MCF 10A (cell line): Measurements from ENCODE around the gene CYP3A4. TPM values are rescaled to one million over a fixed set of nuclear protein-coding genes. Genes with fewer than 3 reads are reported as not detected.

Source experiments
- BruUV-seq: library from RNA; stranded (reverse); fragments of 400-500 nt; replicated peaks from 2 replicates; lab custom pipeline; 2021; lab: Mats Ljungman, UMichigan
- CTCF ChIA-PET: fragments of 300-600 bp; sonication (Branson Sonifier 250); formaldehyde crosslinking; extraction: SDS; loops from one replicate; lab custom pipeline; 2021; ENCODE audit warnings: antibody characterized with exemption, inconsistent platforms; lab: Yijun Ruan, JAX
- POLR2A ChIA-PET: fragments of 300-600, 350-650 bp; sonication (Branson Sonifier 250); formaldehyde crosslinking; extraction: SDS; loops from one replicate; lab custom pipeline; 2020; ENCODE audit warnings: antibody characterized with exemption, inconsistent platforms; lab: Yijun Ruan, JAX
- DNase-seq: peaks from one replicate; pipeline ENCODE4 v3.0.0-alpha.2; 2018; ENCODE audit not compliant: unreplicated experiment
- H3K27ac Mint-ChIP-seq: one replicate; pipeline ENCODE4 v1.8.0; 2022; ENCODE audit warnings: mild to moderate bottlenecking, low read depth, mixed read lengths; ENCODE audit not compliant: unreplicated experiment
- H3K27me3 Mint-ChIP-seq: one replicate; pipeline ENCODE4 v1.8.0; 2022; ENCODE audit warnings: mixed read lengths; ENCODE audit not compliant: insufficient read depth, unreplicated experiment
- H3K36me3 Mint-ChIP-seq: one replicate; pipeline ENCODE4 v1.8.0; 2022; ENCODE audit warnings: mild to moderate bottlenecking, moderate library complexity, mixed read lengths; ENCODE audit not compliant: insufficient read depth, unreplicated experiment
- H3K4me1 Mint-ChIP-seq: one replicate; pipeline ENCODE4 v1.8.0; 2022; ENCODE audit warnings: mixed read lengths; ENCODE audit not compliant: insufficient read depth, unreplicated experiment
- H3K4me3 Mint-ChIP-seq: one replicate; pipeline ENCODE4 v1.8.0; 2022; ENCODE audit warnings: mild to moderate bottlenecking, moderate library complexity, mixed read lengths; ENCODE audit not compliant: unreplicated experiment
- H3K9me3 Mint-ChIP-seq: one replicate; pipeline ENCODE4 v1.8.0; 2022; ENCODE audit warnings: mixed read lengths; ENCODE audit not compliant: unreplicated experiment
- intact Hi-C: fragments of 100-400 bp; cut with micrococcal nuclease; formaldehyde crosslinking; loops from 2 replicates; pipeline ENCODE4 v1.14.1; 2022
- total RNA-seq: library from RNA; stranded (reverse); gene quantifications from 2 replicates; pipeline ENCODE4 v1.2.3, GENCODE V29; 2022
- TF ChIP-seq, protein P1 (sequence below): fragments of 200-600 bp; IDR thresholded peaks from one replicate; pipeline ENCODE4 v1.8.0; 2022; ENCODE audit warnings: antibody characterized with exemption, mild to moderate bottlenecking; ENCODE audit not compliant: unreplicated experiment

The CYP3A4 gene
- total RNA-seq, 1 experiment from 2014 or later = not detected

DNA sequence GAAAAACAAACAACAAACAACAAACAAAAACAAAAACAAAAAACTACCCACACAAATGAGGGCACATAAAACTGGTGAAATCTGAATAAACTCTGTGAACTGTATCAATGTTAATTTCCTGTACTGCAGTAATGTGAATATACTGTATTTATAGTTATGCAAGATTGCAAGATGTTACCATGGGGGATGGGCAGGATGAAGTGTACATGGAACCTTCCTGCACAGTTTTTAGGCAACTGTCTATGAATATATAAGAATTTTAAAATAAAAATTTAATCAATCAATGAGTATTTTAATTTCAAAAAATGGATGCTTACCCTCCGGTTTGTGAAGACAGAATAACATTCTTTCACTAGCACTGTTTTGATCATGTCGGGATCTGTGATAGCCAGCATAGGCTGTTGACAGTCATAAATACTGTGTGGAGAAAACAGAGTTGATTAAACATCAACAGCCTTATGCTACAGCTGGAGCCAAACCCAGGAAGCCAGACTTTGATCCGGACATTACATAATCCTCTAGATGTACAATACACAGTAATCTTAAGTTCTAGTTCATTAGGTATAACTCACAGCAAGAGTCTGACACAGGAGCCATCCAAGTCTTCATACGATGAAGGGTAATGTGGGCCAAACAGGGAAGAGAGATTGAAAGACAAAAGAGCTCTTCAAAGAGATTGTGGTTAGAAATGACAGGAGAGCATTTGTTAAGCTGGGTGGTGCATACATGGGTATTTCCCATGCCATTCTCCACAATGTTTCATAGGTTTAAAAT is 63.8 kb downstream of the CYP3A4 start:
- peaks cover 13% of the 10 kb centered on the region for H3K4me1 Mint-ChIP-seq
- H3K27me3 Mint-ChIP-seq = no peaks in the 10 kb centered on the region
- H3K9me3 Mint-ChIP-seq = peaks cover 11% of the 10 kb centered on the region
- H3K27ac Mint-ChIP-seq = no peak overlapping the region
- CTCF ChIA-PET = interaction anchor here (0.6 to 1.0 kb wide), 2 partner anchors 8 to 78 kb away, joined by 3 read pairs; no protein-coding TSS in a partner anchor
- DNase-seq = no peak
- POLR2A ChIA-PET = interaction anchor here (0.7 to 2.6 kb wide), 5 partner anchors 9 to 118 kb away, joined by 3 to 8 read pairs (median 7); no protein-coding TSS in a partner anchor
- H3K4me3 Mint-ChIP-seq = no peak overlapping the region
- TF ChIP-seq, protein P1, sequence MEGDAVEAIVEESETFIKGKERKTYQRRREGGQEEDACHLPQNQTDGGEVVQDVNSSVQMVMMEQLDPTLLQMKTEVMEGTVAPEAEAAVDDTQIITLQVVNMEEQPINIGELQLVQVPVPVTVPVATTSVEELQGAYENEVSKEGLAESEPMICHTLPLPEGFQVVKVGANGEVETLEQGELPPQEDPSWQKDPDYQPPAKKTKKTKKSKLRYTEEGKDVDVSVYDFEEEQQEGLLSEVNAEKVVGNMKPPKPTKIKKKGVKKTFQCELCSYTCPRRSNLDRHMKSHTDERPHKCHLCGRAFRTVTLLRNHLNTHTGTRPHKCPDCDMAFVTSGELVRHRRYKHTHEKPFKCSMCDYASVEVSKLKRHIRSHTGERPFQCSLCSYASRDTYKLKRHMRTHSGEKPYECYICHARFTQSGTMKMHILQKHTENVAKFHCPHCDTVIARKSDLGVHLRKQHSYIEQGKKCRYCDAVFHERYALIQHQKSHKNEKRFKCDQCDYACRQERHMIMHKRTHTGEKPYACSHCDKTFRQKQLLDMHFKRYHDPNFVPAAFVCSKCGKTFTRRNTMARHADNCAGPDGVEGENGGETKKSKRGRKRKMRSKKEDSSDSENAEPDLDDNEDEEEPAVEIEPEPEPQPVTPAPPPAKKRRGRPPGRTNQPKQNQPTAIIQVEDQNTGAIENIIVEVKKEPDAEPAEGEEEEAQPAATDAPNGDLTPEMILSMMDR = no peak
- intact Hi-C loops = no loop called here
- no peaks in the 10 kb centered on the region for H3K36me3 Mint-ChIP-seq
- no TSS peak for BruUV-seq

- peaks cover 12% of the 10 kb centered on the region for H3K4me1 Mint-ChIP-seq
- ChIA-PET POLR2A (interaction anchor here (0.6 kb wide), 1 partner anchor 367 kb away, joined by 4 read pairs; no protein-coding TSS in a partner anchor), CTCF (no interaction called here)
- no peak overlapping the region for H3K27ac Mint-ChIP-seq
- H3K36me3 Mint-ChIP-seq = no peaks in the 10 kb centered on the region
- H3K4me3 Mint-ChIP-seq = no peak overlapping the region
- TF ChIP-seq, protein P1 = no peak
- no peaks in the 10 kb centered on the region for H3K9me3 Mint-ChIP-seq
- intact Hi-C loops = no loop called here
- H3K27me3 Mint-ChIP-seq = no peaks in the 10 kb centered on the region
- BruUV-seq = no TSS peak
- DNase-seq = no peak
Observed at GRCh38 chr7:99713995-99714570, 69.9 kb downstream of the CYP3A4 start.

DNA sequence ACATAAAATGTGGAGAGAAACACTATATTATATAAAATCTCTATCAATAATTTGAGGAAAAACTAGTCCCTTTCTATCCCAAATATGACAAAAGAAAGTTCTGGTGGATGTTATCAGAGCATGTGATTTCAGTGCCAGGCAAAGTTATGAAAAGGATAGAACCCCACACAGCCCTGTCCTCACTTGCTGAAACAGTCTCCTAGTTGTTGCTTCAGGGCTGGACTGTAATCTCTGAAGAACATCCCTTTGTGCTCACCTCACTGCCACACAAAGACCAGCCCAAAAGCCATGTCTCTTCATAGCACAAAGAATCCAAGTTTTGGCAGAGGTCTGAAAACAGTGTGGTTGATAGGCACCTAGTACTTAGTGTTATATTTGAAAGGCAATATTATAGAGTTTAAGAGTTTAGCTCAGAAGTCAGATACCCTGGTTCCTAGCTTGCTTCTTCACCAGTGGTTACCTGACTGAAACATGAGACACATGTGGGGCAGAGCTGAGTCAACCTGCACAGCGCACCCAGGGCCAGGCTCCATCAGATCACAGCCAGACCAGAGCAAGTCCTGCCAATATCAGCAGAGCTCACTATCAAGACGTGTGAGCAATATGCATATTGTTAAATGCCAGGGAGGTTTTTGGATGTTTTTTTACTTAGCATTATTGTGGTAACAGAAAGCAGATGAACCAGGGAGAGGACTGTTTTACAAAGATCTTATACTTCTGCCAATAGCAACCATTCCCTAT is 74.0 kb downstream of the CYP3A4 start:
- Mint-ChIP-seq H3K4me1 (peaks cover 12% of the 10 kb centered on the region), H3K4me3 (no peak overlapping the region), H3K36me3 (no peaks in the 10 kb centered on the region), H3K27me3 (no peaks in the 10 kb centered on the region), H3K27ac (no peak overlapping the region), H3K9me3 (no peaks in the 10 kb centered on the region)
- ChIA-PET POLR2A (interaction anchor here (0.6 to 1.6 kb wide), 7 partner anchors 11 to 210 kb away, joined by 3 to 6 read pairs (median 3); no protein-coding TSS in a partner anchor), CTCF (no interaction called here)
- DNase-seq = peak; percentile 36
- TF ChIP-seq, protein P1 = no peak
- intact Hi-C loops = no loop called here
- no TSS peak for BruUV-seq

- no TSS peak for BruUV-seq
- H3K27me3 Mint-ChIP-seq = no peaks in the 10 kb centered on the region
- peaks cover 9% of the 10 kb centered on the region for H3K4me1 Mint-ChIP-seq
- intact Hi-C loops = no loop called here
- no peak overlapping the region for H3K27ac Mint-ChIP-seq
- no peak for DNase-seq
- H3K36me3 Mint-ChIP-seq = no peaks in the 10 kb centered on the region
- ChIA-PET CTCF (no interaction called here), POLR2A (no interaction called here)
- H3K4me3 Mint-ChIP-seq = no peak overlapping the region
- TF ChIP-seq, protein P1 = no peak
- no peaks in the 10 kb centered on the region for H3K9me3 Mint-ChIP-seq
Observed at GRCh38 chr7:99709260-99709659, 74.7 kb downstream of the CYP3A4 start.
